HUES48 (cell line): ENCODE results near the gene PAK3.

Source experiments
- H3K27ac ChIP-seq: one replicate; pipeline ENCODE4 v1.7.0; 2013; ENCODE audit warnings: low read depth, low read length, inconsistent platforms
- H3K27me3 ChIP-seq: 2 replicates; pipeline ENCODE4 v1.6.1; 2013; ENCODE audit warnings: mild to moderate bottlenecking, low read length; ENCODE audit not compliant: control insufficient read depth, insufficient read depth
- H3K36me3 ChIP-seq: 2 replicates; pipeline ENCODE4 v1.6.1; 2013; ENCODE audit warnings: low read length; ENCODE audit not compliant: control insufficient read depth, insufficient read depth
- H3K4me1 ChIP-seq: 2 replicates; pipeline ENCODE4 v1.6.1; 2013; ENCODE audit warnings: mild to moderate bottlenecking, low read length; ENCODE audit not compliant: control insufficient read depth, insufficient read depth
- H3K4me3 ChIP-seq: 2 replicates; pipeline ENCODE4 v1.5.1; 2013; ENCODE audit warnings: mild to moderate bottlenecking, low read depth, low read length
- H3K9ac ChIP-seq: 2 replicates; pipeline ENCODE4 v1.6.1; 2013; ENCODE audit warnings: mild to moderate bottlenecking, low read depth, low read length, moderate library complexity
- H3K9me3 ChIP-seq: 2 replicates; pipeline ENCODE4 v1.6.1; 2013; ENCODE audit warnings: low read length; ENCODE audit not compliant: control insufficient read depth, insufficient read depth

PAK3 gene

DNA sequence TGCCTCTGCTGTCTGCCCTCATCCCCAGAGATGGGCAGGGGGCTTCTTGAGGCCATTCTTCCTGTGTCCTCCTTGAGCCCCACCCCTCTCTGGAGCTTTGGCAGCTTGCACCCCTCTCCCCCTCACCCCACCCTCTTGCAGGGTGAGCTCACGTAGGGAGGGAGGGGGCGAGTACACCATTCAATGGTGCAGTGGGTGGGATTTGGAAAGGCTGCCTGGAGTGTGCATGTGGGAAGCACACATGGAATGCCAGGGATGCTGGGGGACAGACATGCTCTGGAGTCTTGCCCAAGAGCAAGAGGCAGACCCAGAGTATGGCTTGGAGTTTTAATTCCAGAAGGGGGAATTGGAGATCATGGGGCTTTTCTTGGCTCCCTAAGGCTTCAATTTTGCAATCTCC lies 5.6 kb downstream of the PAK3 start:
- Histone ChIP-seq H3K4me1 (peaks cover 28% of the 10 kb centered on the region), H3K9ac (no peak overlapping the region), H3K27ac (no peak overlapping the region), H3K9me3 (no peaks in the 10 kb centered on the region), H3K36me3 (peaks cover 54% of the 10 kb centered on the region), H3K27me3 (peaks cover 10% of the 10 kb centered on the region; the same call in 1 of the 2 replicates), H3K4me3 (no peak overlapping the region)

- H3K36me3 ChIP-seq: peaks cover 64% of the 10 kb centered on the region
- H3K27ac ChIP-seq: no peak overlapping the region
- peaks cover 22% of the 10 kb centered on the region for H3K4me1 ChIP-seq
- H3K4me3 ChIP-seq: no peak overlapping the region
- H3K27me3 ChIP-seq: peaks cover 9% of the 10 kb centered on the region; the same call in 1 of the 2 replicates
- no peaks in the 10 kb centered on the region for H3K9me3 ChIP-seq
- H3K9ac ChIP-seq: no peak overlapping the region
Observed at GRCh38 chrX:111102636-111103035, 6.6 kb downstream of the PAK3 start.

DNA sequence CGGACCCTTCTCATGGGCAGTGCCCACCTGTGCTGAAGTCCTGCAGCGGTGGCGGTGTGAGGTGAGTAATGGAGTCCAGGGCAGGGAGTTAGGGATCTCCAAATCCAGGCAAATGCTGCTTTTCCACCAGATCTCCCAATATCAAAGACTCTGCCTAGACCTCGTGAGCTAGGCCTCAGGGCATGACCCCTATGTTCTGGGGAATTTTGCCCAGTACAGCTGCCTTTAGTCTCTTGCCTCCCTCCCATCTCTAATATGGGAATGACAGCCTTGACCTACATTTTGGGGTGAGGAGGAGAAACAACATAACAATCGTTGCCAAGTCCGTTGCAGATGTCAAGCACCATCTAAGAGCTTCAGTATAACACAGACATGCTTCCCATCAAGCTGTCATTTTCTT lies 7.3 kb downstream of the PAK3 start:
- Histone ChIP-seq H3K27me3 (peaks cover 2% of the 10 kb centered on the region; the same call in 1 of the 2 replicates), H3K27ac (no peak overlapping the region), H3K4me1 (peaks cover 16% of the 10 kb centered on the region), H3K9ac (no peak overlapping the region), H3K36me3 (peaks cover 67% of the 10 kb centered on the region), H3K4me3 (no peak overlapping the region), H3K9me3 (no peaks in the 10 kb centered on the region)

DNA sequence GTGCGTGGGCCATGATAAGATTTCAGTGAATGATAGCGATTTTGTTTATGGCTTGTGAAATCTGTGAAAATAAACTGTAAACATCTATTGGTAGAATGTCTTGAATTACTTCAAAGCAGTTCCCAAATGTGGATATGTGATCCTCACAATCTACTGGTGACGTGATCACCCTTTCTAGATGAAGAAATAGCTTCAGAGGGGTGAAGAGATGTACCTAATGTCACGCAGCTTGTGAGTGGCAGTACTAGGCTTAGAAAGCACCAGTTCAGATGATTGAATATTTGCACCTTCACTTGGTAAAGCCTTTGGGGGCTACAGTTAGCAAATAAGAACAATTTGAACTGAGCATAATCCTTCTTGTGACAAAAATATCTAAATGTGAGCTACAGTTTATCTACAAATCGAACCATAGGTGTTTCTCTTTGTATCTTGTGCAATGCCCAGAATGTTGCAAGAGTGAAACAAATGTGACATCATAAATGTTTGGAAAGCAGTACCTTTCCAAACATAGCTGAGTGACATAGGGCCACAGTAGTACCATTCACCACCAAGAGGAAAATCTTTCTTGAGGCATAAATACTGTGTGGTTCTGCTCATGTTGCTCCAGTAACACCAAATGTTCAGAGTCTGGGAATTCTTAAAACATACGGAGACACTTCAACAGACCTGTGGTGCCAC lies 14.2 kb downstream of the PAK3 start:
- Histone ChIP-seq H3K4me3 (no peak overlapping the region), H3K4me1 (no peaks in the 10 kb centered on the region), H3K9ac (no peak overlapping the region), H3K9me3 (no peaks in the 10 kb centered on the region), H3K27me3 (peaks cover 3% of the 10 kb centered on the region; the same call in 1 of the 2 replicates), H3K36me3 (peaks cover 31% of the 10 kb centered on the region), H3K27ac (no peak overlapping the region)

DNA sequence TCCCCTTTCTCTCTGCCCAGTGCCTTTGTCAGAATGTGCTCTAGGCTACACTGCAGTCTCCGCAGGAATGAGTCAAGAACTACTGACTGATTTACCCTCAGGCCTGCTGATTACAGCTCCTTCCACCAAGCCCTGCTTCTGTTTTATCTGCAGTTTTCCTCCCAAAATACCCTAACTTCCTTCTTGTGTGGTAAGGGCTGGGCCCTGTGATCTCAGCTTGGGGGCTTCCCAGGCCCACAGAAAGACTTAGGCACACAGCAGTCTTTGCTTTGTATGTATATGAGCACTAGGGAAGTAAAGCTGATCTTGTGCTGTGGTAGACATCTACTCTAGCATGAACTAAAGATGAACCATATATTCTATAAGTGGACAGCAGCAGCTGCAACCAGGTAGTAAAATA lies 18.8 kb downstream of the PAK3 start:
- Histone ChIP-seq H3K36me3 (no peaks in the 10 kb centered on the region), H3K4me3 (no peak overlapping the region), H3K27ac (no peak overlapping the region), H3K4me1 (no peaks in the 10 kb centered on the region), H3K9ac (no peak overlapping the region), H3K9me3 (no peaks in the 10 kb centered on the region), H3K27me3 (peaks cover 3% of the 10 kb centered on the region; the same call in 1 of the 2 replicates)

GRCh38 chrX:111116666-111117065 lies 20.7 kb downstream of the PAK3 start:
- Histone ChIP-seq H3K4me3 (no peak overlapping the region), H3K27ac (no peak overlapping the region), H3K4me1 (no peaks in the 10 kb centered on the region), H3K9ac (no peak overlapping the region), H3K27me3 (peaks cover 7% of the 10 kb centered on the region; the same call in 1 of the 2 replicates), H3K9me3 (no peaks in the 10 kb centered on the region), H3K36me3 (no peaks in the 10 kb centered on the region)

- no peak overlapping the region for H3K9ac ChIP-seq
- peaks cover 7% of the 10 kb centered on the region; the same call in 1 of the 2 replicates for H3K27me3 ChIP-seq
- no peak overlapping the region for H3K4me3 ChIP-seq
- H3K27ac ChIP-seq: no peak overlapping the region
- no peaks in the 10 kb centered on the region for H3K4me1 ChIP-seq
- no peaks in the 10 kb centered on the region for H3K9me3 ChIP-seq
- peaks cover 11% of the 10 kb centered on the region; the same call in 1 of the 2 replicates for H3K36me3 ChIP-seq
Observed at GRCh38 chrX:111119341-111119740, 23.4 kb downstream of the PAK3 start.

DNA sequence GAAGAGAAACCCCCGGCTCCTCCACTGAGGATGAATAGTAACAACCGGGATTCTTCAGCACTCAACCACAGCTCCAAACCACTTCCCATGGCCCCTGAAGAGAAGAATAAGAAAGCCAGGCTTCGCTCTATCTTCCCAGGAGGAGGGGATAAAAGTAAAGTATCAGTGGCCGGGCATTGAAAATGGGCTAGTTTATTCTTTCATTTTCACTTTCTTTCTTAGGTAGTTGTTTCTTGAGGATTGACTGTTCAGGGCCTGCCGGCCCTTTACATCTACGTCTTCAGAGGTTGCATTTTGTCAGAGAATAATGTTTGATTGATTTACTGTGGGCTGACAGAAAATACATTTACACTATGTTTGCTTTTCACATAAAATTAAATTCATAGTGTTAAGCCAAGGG lies 27.1 kb downstream of the PAK3 start:
- Histone ChIP-seq H3K4me3 (no peak overlapping the region), H3K27ac (no peak overlapping the region), H3K4me1 (no peaks in the 10 kb centered on the region), H3K27me3 (0 out of 2 replicates have a peak, but pooled peaks cover 8% of the 10 kb centered on the region), H3K9ac (no peak overlapping the region), H3K36me3 (peaks cover 37% of the 10 kb centered on the region), H3K9me3 (no peaks in the 10 kb centered on the region)

DNA sequence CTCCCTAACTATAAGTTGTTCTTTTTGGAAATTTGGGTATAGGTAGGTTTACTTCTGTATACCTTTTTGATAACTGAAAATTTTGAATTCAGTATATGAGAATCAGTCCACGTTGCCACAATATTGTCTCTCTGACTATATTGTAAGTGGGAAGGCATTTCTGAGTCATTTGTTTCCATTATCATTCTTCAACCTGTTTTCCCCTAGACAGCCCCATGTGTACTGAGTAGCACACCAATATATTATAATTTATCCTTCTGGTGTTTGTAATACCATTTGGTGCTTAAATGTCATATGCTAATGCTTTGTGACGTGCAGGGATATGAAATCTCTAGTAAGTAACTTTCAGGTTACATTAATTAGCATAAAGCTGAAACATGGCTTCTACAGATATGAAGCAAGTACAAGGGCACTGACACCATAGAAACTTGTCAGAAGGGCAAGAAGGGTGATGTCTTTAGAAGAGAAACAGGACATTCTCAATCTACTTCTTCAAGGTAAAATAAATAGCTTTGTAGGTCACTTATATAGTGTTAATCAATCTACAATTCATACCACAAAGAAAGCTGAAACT lies 27.7 kb downstream of the PAK3 start:
- H3K27ac ChIP-seq: no peak overlapping the region
- H3K4me1 ChIP-seq: no peaks in the 10 kb centered on the region
- H3K36me3 ChIP-seq: peaks cover 38% of the 10 kb centered on the region
- 0 out of 2 replicates have a peak, but pooled peaks cover 9% of the 10 kb centered on the region for H3K27me3 ChIP-seq
- H3K9ac ChIP-seq: no peak overlapping the region
- no peaks in the 10 kb centered on the region for H3K9me3 ChIP-seq
- H3K4me3 ChIP-seq: no peak overlapping the region

DNA sequence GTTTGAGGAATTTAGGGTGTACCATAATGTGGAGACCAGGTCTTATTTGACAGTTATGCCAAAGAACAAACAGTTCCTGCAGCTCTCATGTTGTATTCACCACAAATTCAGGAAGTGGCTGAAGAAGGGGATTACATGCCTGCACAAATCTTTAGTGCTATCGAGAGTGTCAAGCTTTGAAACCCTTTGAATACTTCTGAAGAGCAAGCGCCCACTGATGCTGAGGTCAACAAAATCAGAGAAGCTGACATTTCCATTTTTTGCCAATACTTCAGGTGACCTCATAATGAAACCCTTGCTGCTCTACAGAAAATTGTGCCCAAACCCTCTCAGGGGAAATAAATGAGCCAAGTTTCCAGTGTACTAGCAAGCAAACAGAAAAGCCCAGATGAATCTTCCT lies 28.4 kb downstream of the PAK3 start:
- Histone ChIP-seq H3K36me3 (peaks cover 38% of the 10 kb centered on the region), H3K4me1 (no peaks in the 10 kb centered on the region), H3K9ac (no peak overlapping the region), H3K4me3 (no peak overlapping the region), H3K27ac (no peak overlapping the region), H3K27me3 (0 out of 2 replicates have a peak, but pooled peaks cover 9% of the 10 kb centered on the region), H3K9me3 (no peaks in the 10 kb centered on the region)

- Histone ChIP-seq H3K27ac (no peak overlapping the region), H3K27me3 (0 out of 2 replicates have a peak, but pooled peaks cover 5% of the 10 kb centered on the region), H3K36me3 (peaks cover 38% of the 10 kb centered on the region), H3K9me3 (no peaks in the 10 kb centered on the region), H3K9ac (no peak overlapping the region), H3K4me3 (no peak overlapping the region), H3K4me1 (no peaks in the 10 kb centered on the region)
Observed at GRCh38 chrX:111127038-111127437, 31.0 kb downstream of the PAK3 start.
